ENCODE measurements around the gene GPD1. TPM values are rescaled to one million over a fixed set of nuclear protein-coding genes. Genes with fewer than 3 reads are reported as not detected.

The GPD1 gene
- total and polyA plus RNA-seq, 10 of the 15 experiments (the other 5 are each of a cell fraction or from before 2014, with no cell fraction given), result 0.04 to 0.61 (median 0.26) TPM; not detected in 1

DNA sequence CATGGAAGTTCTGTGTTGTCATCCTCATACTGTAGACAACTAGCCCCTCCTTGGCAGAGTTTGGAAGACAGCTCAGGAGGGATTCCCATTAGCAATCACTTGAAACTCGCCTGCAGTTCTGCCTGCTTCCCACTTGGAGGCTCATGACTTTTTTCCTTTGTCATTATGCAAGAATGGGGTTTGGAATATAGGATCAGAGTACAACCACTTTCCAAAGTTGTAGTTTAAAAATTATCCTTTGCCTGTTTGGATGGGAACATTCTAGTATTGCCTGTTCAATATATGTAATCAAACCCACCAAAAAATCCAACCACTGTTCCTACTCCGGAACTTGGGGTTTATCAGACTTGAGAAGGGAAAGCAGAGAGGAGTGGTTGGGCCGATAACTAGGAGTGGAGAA lies 2.1 kb upstream of the GPD1 start:
- no peak overlapping the region for H2AFZ ChIP-seq (ENCODE audit: control insufficient read depth, low read depth, low read length)
- POLR2A ChIA-PET, result interaction anchor here (0.5 to 0.6 kb wide), 2 partner anchors 12 to 25 kb away, joined by 3 read pairs; no protein-coding TSS in a partner anchor
- no peaks in the 10 kb centered on the region for H3K4me1 ChIP-seq (ENCODE audit: control insufficient read depth, insufficient read depth, low read length)
- no peaks in the 10 kb centered on the region for H3K27me3 ChIP-seq (replicated peaks in 1 of 2; ENCODE audit: control insufficient read depth in 2 of 2, insufficient read depth in 2 of 2, low read length in 1 of 2)
- TF ChIP-seq, protein P1, sequence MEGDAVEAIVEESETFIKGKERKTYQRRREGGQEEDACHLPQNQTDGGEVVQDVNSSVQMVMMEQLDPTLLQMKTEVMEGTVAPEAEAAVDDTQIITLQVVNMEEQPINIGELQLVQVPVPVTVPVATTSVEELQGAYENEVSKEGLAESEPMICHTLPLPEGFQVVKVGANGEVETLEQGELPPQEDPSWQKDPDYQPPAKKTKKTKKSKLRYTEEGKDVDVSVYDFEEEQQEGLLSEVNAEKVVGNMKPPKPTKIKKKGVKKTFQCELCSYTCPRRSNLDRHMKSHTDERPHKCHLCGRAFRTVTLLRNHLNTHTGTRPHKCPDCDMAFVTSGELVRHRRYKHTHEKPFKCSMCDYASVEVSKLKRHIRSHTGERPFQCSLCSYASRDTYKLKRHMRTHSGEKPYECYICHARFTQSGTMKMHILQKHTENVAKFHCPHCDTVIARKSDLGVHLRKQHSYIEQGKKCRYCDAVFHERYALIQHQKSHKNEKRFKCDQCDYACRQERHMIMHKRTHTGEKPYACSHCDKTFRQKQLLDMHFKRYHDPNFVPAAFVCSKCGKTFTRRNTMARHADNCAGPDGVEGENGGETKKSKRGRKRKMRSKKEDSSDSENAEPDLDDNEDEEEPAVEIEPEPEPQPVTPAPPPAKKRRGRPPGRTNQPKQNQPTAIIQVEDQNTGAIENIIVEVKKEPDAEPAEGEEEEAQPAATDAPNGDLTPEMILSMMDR (IDR thresholded peaks at IDR 0.05 in 2 of 3, conservative IDR thresholded peaks at IDR 0.05 in 1 of 3; ENCODE audit: control insufficient read depth in 2 of 3, extremely low read depth in 1 of 3, insufficient read depth in 1 of 3, low read depth in 3 of 3, low read length in 3 of 3), result 0 out of 6 replicates have a peak, but pooled peaks of 2 of the 3 experiments have one; percentile 8 to 9
- TF ChIP-seq, protein P2, sequence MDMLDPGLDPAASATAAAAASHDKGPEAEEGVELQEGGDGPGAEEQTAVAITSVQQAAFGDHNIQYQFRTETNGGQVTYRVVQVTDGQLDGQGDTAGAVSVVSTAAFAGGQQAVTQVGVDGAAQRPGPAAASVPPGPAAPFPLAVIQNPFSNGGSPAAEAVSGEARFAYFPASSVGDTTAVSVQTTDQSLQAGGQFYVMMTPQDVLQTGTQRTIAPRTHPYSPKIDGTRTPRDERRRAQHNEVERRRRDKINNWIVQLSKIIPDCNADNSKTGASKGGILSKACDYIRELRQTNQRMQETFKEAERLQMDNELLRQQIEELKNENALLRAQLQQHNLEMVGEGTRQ (IDR thresholded peaks at IDR 0.05; ENCODE audit: borderline replicate concordance, low read depth, low read length), result no peak
- H3K9me3 ChIP-seq (replicated peaks; ENCODE audit: control insufficient read depth, insufficient read depth, low read length), result no peaks in the 10 kb centered on the region
- CTCF ChIA-PET, result interaction anchor here (1.1 to 4.5 kb wide), 4 partner anchors 10 to 74 kb away, joined by 3 to 40 read pairs (median 4); partner anchors contain the start of gene COX14
- FAIRE-seq, result no peak
- no peaks in the 10 kb centered on the region for H4K20me1 ChIP-seq (ENCODE audit: control insufficient read depth, insufficient read depth)
- H3K4me3 ChIP-seq, result no peak overlapping the region
- BruUV-seq (replicated peaks), result no TSS peak
- 81% methylated on average over 3 of the region's 3 CpGs for WGBS (ENCODE audit: insufficient coverage, insufficient replicate concordance, low lambda C conversion rate, missing lambda C conversion rate)
- intact Hi-C loops (cut with micrococcal nuclease; ENCODE audit: unreplicated experiment) (no loop called here), in situ Hi-C loops (cut with MboI) (no loop called here)
- SMC1A ChIA-PET (ENCODE audit: uncharacterized antibody, unreplicated experiment), result interaction anchor here (1.4 to 1.5 kb wide), 2 partner anchors 8 to 14 kb away, joined by 3 to 8 read pairs; no protein-coding TSS in a partner anchor
- no peak overlapping the region for H3K27ac ChIP-seq (ENCODE audit: control insufficient read depth, insufficient read depth)
- RAD21 ChIA-PET (ENCODE audit: unreplicated experiment), result no interaction called here
- ATAC-seq, result no peak
- H3K9ac ChIP-seq (ENCODE audit: control insufficient read depth, insufficient read depth, low read length), result no peak overlapping the region
- no peak overlapping the region for H3K4me2 ChIP-seq (ENCODE audit: control insufficient read depth, insufficient read depth)
- peaks cover 18 to 20% of the 10 kb centered on the region in 2 experiments for H3K36me3 ChIP-seq (ENCODE audit: control insufficient read depth in 2 of 2, insufficient read depth in 2 of 2, low read length in 1 of 2)
- H3K79me2 ChIP-seq (ENCODE audit: control insufficient read depth, insufficient read depth, low read length), result no peaks in the 10 kb centered on the region
- no peak for DNase-seq (ENCODE audit: low read depth, low spot score)

Measured in GM12878 (cell line).